GM12873 (cell line): ENCODE measurements around the gene BIRC6.

ENCODE experiments used
- TF ChIP-seq, protein P1 (sequence below): IDR thresholded peaks from 2 replicates; pipeline ENCODE4 v1.5.1; 2012; ENCODE audit warnings: low read depth, mild to moderate bottlenecking, moderate library complexity, low read length, control low read depth; ENCODE audit not compliant: insufficient read depth; ENCODE audit errors: missing control alignments

The BIRC6 gene

GRCh38 chr2:32463110-32463509 is 106.3 kb downstream of the BIRC6 start:
- TF ChIP-seq, protein P1, sequence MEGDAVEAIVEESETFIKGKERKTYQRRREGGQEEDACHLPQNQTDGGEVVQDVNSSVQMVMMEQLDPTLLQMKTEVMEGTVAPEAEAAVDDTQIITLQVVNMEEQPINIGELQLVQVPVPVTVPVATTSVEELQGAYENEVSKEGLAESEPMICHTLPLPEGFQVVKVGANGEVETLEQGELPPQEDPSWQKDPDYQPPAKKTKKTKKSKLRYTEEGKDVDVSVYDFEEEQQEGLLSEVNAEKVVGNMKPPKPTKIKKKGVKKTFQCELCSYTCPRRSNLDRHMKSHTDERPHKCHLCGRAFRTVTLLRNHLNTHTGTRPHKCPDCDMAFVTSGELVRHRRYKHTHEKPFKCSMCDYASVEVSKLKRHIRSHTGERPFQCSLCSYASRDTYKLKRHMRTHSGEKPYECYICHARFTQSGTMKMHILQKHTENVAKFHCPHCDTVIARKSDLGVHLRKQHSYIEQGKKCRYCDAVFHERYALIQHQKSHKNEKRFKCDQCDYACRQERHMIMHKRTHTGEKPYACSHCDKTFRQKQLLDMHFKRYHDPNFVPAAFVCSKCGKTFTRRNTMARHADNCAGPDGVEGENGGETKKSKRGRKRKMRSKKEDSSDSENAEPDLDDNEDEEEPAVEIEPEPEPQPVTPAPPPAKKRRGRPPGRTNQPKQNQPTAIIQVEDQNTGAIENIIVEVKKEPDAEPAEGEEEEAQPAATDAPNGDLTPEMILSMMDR: no peak

DNA sequence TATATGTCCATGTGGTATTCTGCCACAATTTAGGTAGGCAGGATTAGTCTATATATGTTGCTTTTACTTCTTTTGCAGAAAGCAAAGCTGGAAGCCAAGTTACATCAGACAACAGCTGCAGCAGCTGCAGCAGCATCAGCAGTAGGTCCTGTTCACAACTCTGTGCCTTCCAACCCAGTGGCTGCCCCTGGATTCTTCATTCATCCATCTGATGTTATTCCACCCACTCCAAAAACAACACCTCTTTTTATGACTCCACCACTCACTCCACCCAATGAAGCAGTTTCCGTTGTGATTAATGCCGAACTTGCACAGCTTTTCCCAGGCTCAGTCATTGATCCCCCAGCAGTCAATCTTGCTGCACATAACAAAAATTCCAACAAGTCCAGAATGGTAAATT is 107.6 kb downstream of the BIRC6 start:
- TF ChIP-seq, protein P1: no peak

- TF ChIP-seq, protein P1: no peak
These were observed 115.8 kb downstream of the BIRC6 start for GRCh38 chr2:32472605-32473004.

GRCh38 chr2:32474381-32474780 is 117.6 kb downstream of the BIRC6 start:
- TF ChIP-seq, protein P1: no peak

GRCh38 chr2:32478889-32479620 is 122.2 kb downstream of the BIRC6 start:
- TF ChIP-seq, protein P1: no peak

- TF ChIP-seq, protein P1: no peak
These were observed 123.2 kb downstream of the BIRC6 start for GRCh38 chr2:32479993-32480392.

DNA sequence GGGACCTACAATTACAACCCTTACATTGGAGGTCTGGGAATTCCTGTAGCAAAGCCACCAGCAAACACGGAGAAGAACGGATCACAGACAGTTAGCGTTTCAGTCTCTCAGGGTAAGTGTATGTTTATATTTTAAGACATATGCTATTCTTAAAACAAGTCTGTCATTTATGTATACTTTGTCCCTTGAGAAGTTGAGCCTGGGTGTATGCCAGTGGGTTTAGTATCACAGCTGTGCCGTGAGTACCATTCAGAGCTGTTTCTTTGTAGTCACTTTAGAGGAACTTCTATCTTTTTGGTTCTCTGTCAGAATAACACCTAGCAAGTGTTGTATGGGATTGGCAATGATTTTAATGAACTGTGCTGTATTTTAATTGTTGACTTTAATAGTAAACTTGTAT is 125.6 kb downstream of the BIRC6 start:
- TF ChIP-seq, protein P1: no peak
